HG02588 (cell line): ENCODE measurements around the gene HOXA10.

Source experiments
- ATAC-seq: cut with Tn5 transposase; IDR thresholded peaks from one replicate; pipeline ENCODE4 v1.9.1; 2021; ENCODE audit warnings: mild to moderate bottlenecking, moderate library complexity; ENCODE audit not compliant: unreplicated experiment

HOXA10 gene

DNA sequence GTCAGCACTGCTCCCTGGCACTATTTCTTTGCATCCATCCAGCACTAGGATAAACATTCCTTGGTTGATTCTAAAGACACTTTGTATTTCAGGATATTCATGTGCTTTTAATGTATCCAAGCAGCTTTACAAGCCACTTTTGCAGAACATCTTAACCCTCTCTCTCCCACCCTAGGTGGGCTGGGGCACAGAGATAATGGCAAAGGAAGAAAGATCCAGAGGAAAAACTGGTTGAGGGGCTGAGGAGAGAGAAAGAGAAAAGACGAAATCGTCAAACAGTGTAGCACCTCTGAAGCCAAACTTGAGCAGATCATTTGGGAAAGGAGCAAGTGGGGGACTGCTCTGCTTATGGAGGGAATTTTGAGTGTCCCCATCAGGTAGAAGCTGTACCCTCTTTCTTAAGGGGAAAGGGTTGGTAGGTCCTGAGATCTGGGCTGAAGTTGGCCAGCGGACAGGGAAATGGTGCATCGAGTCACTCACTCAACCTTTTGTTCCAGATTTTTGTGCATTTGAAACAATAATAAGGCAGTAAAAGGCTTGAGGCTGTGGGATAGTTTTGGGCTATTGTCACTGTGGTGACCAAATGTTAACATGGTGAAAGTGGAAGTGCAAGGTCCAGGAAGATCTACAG lies 30.0 kb upstream of the HOXA10 start:
- no peak for ATAC-seq

GRCh38 chr7:27203365-27203953 lies 29.3 kb upstream of the HOXA10 start:
- no peak for ATAC-seq

DNA sequence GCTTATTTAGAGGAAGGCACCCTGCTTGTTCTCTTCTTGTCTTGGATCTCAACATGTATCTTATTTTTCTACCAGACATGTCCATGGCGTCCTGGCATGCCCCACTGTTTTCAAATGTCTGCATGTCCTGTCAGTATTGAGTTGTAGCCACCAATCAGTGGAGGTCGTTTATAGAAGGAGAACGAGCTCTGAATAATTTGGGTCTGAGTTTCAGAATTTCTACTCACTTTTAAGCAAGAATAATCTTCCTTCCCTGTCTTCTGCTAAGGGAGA lies 28.7 kb upstream of the HOXA10 start:
- ATAC-seq, result no peak

- ATAC-seq, result no peak
Observed at GRCh38 chr7:27202018-27202861, 28.1 kb upstream of the HOXA10 start.

GRCh38 chr7:27201580-27202017 lies 27.5 kb upstream of the HOXA10 start:
- no peak for ATAC-seq

DNA sequence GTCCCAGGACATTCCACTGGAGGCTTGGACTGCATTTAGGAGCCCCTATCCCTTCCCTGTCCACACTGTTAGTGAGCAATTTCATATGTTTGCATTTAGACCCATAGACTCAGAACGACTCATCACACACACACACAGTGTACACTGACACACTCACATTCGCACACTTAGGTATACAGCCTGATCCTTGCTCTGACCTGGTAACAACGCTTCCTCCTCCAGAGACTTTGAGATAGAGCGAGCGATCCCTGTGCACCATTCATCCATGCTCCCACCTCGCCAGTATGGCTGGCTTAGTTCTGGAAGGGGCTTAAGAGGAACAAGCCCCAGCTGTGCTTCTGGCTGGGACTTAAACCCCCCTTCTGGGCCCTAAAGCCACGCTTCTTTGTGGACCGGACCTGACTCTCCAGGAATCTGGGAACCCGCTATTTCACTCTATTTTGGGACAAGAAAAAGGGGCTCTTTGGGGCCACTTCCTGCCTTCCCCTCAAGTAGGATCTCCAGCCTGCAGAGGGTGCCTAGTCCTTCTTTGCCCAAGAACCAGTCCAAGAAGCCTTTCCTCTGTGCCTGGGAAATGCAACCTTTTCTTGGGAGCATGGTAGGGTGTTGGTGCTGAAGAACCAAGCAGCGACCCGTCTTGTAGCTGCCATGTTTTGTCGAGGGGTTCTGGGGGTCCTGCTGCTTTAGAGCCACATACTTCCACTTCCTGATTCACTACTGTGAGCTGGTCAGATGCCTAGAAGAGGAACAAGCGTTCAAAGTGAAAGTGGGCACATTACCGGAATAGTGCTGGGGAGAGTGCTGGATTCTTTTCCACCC lies 26.9 kb upstream of the HOXA10 start:
- no peak for ATAC-seq

DNA sequence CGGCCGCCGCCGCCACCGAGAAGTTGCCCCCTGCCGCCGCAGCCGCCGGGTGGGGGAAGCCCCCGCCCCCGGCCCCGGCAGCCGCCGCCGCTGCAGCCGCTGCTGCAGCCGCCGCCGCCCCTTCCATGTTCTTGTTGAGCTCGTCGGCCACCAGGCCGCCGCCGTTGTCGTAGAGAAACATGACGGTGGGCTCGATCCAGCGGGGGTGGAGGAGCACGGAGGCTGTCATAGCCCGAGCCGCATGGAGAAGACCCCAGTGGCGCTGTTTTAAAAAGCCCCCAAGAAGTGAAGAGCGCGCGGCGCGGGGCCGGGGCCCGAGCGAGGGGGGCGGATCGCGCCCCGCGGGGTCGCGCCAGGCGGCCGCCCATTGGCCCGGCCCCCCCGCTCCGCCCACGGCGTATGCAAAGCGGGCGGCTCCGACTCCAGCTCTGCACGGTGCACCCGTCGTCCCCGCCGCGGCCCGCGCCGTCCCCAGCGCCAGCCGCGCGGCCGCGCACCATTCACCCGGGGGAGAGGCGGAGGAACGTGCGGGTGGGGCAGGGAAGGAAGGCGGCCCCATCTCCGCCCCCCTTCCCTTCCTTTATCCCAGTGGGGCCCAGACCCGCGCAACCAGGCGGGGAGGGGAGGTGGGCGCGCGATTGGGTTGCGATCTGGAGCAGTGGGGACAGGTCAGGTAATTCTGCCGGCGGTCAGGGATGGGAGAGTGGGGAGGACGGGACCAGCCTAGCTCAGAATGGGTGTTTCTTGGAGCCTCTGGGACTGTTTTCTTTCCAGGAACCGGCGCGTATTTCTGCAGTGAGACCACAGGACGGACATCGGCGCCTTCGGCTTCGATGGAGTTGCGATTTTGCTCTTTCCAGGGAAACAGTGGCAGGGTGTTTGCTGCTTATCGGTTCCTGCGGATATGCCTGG lies 26.0 kb upstream of the HOXA10 start, which contains the start of gene HOXA13:
Gene HOXA13, minus strand, starts transcription at position 243 of the 912 bp plus-strand sequence. Its CDS starts 14 bp downstream, at position 229.
- ATAC-seq, result peak; percentile 40

GRCh38 chr7:27198871-27199801 lies 25.0 kb upstream of the HOXA10 start:
- ATAC-seq, result no peak

- ATAC-seq, result no peak
Observed at GRCh38 chr7:27198138-27198841, 24.2 kb upstream of the HOXA10 start.

- no peak for ATAC-seq
Observed at GRCh38 chr7:27197137-27198042, 23.3 kb upstream of the HOXA10 start.

DNA sequence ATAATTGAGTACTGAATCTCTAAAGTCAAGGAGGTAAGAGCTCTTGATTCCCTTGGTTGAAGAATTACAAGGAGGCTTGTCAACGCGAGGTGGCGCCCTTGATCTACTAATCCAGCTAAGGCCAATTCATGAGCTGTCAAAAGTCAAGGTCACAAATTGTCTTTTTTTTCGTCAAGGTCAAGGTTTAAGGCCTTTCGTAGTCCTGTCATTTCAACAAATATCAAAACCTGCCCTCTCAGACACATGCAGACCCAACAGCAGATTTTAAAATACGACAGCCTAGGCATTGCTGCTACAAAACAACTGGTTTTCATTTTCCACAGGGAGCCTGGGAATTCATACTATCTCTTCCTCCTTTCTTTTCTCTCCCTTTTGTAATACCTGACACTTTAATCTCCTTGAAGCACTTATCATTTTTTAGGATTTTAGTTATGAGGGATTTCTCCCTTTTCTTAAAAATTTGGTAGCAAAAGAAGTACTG lies 22.2 kb upstream of the HOXA10 start:
- no peak for ATAC-seq

DNA sequence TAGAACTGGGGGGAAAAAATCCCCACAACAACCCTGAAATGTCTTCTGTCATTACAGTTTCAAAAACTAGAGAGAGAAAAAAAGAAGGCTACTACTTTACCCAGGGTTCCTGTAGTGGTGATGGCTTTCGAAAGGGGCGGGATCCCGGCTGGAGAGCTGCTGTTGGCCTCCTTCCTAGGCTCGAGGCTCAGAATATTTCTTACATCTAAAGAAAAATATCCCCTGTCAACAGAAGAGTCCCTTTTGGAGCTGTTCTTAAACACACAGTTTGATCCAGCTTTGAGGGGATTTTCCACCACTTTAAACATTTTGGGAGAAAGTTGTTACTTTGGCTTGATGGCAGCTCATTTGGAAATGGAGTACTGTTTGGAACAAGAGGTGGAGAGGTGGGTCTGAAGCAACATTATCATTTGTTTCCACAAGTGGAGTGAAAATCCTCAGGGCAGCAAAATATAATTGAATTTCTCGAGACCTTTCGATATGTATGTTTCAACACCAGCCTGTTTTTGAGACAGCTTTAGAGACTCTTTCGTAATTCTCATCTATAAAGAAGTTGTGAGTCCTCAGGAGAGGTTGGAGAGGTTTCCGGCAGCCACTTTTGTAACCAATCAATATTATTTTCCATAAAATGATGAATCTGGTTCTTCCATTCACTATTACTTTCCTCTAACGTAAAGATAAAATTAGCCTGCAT lies 20.7 kb upstream of the HOXA10 start:
- no peak for ATAC-seq

GRCh38 chr7:27194002-27194352 lies 19.9 kb upstream of the HOXA10 start:
- no peak for ATAC-seq

DNA sequence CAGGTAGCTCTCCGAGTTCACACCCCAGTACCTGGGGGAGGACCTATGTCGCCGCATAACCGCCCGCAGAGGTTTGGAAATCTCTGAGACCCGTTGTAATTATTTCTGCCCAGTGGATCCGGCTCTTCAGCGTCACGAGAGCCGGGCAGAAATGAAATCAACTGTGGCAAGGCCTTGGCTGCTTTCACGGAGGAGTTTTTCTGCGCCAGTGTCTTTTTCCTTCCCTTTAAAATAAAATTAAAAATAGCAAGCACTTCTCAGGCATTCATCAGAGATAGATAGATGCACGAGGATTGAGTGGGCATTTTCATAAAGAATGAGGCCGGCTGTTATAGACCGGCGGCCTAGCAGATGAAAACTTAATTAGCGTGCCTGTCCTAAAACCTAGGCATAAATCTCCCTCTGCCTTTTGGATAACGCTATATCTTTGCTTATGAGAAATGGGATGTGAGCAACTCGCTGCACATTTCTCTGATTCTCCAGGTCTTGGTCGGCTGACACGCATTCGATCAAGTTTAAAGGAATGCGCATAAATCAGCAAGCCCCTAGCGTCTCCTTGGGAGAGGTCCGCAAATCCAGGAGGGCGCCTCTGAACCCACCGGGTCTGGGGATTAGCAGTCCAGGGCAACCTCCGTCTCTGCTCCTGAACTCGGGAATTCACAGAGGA lies 19.3 kb upstream of the HOXA10 start:
- ATAC-seq, result no peak

- no peak for ATAC-seq
Observed at GRCh38 chr7:27192546-27193334, 18.6 kb upstream of the HOXA10 start.
